HG03135 (cell line): ENCODE measurements around the gene CBFA2T2.
"Not testable (repeated sequence)": the region's sequence is repeated elsewhere in the genome, so short reads cannot be mapped to it uniquely, and the experiment has no call there.

ENCODE experiments used
- ATAC-seq: cut with Tn5 transposase; IDR thresholded peaks from one replicate; pipeline ENCODE4 v1.9.1; 2021; ENCODE audit warnings: mild to moderate bottlenecking, moderate library complexity; ENCODE audit not compliant: unreplicated experiment

Gene CBFA2T2

GRCh38 chr20:33688938-33689424, 199.1 kb downstream of the CBFA2T2 start:
- ATAC-seq, result no peak

GRCh38 chr20:33689493-33689892, 199.6 kb downstream of the CBFA2T2 start:
- ATAC-seq, result no peak

GRCh38 chr20:33689973-33690372, 200.1 kb downstream of the CBFA2T2 start:
- ATAC-seq, result no peak

- ATAC-seq, result no peak
Observed at GRCh38 chr20:33693289-33693688, 203.4 kb downstream of the CBFA2T2 start.

- ATAC-seq, result no peak
Observed at GRCh38 chr20:33693741-33694638, 204.1 kb downstream of the CBFA2T2 start.

GRCh38 chr20:33694639-33695012, 204.7 kb downstream of the CBFA2T2 start:
- ATAC-seq, result no peak

- ATAC-seq, result no peak
Observed at GRCh38 chr20:33696448-33696847, 206.6 kb downstream of the CBFA2T2 start.

- ATAC-seq, result no peak
Observed at GRCh38 chr20:33697129-33697528, 207.2 kb downstream of the CBFA2T2 start.

- ATAC-seq, result not testable (repeated sequence)
Observed at GRCh38 chr20:33698966-33699365, 209.1 kb downstream of the CBFA2T2 start.
